K562 (cell line): Measurements from ENCODE around the gene ITGBL1. TPM values are rescaled to one million over a fixed set of nuclear protein-coding genes. Genes with fewer than 3 reads are reported as not detected.

ENCODE experiments used
- CEBPZ ChIP-seq: fragments of 150-350 bp; IDR thresholded peaks from 2 replicates; pipeline ENCODE4 v1.6.1; 2014; ENCODE audit warnings: low read depth, mild to moderate bottlenecking, low read length, borderline replicate concordance
- ESRRB ChIP-seq: fragments of 250-450 bp; sonication (Bioruptor Pico); IDR thresholded peaks from 2 replicates; pipeline ENCODE4 v1.5.0; 2020; ENCODE audit warnings: mild to moderate bottlenecking, moderate library complexity, borderline replicate concordance
- L3MBTL2 ChIP-seq: fragments of 450-650 bp; IDR thresholded peaks from 2 replicates; pipeline ENCODE4 v1.6.1; 2016; ENCODE audit warnings: mild to moderate bottlenecking, moderate library complexity
- RBM34 ChIP-seq: fragments of 200-400 bp; formaldehyde crosslinking; IDR thresholded peaks from 2 replicates; pipeline ENCODE4 v1.6.1; 2018; ENCODE audit warnings: low read length, borderline replicate concordance; ENCODE audit not compliant: insufficient read depth
- TCFL5 ChIP-seq: fragments of 250-450 bp; sonication (Bioruptor Pico); conservative IDR thresholded peaks from 2 replicates; pipeline ENCODE4 v1.6.1; 2021; ENCODE audit warnings: mild to moderate bottlenecking, moderate library complexity, matching md5 sums
- TEAD4 ChIP-seq, 2 experiments: sonication (generic) in 1 of 2; formaldehyde crosslinking in 1 of 2; IDR thresholded peaks; 2 replicates each; pipeline versions ENCODE4 v1.6.1 to v1.8.0; 2012 to 2022; ENCODE audit warnings: borderline replicate concordance in 1 of 2, inconsistent platforms in 1 of 2, low read length in 1 of 2, mild to moderate bottlenecking in 1 of 2, missing genetic modification reagents in 1 of 2
- ZBTB8A ChIP-seq: fragments of 450-650 bp; IDR thresholded peaks from 2 replicates; pipeline ENCODE4 v1.6.1; 2018; ENCODE audit warnings: mild to moderate bottlenecking, moderate library complexity; ENCODE audit not compliant: partially characterized antibody
- ZNF668 ChIP-seq: fragments of 250-450 bp; sonication (Bioruptor Pico); IDR thresholded peaks from 2 replicates; pipeline ENCODE4 v1.8.0; 2022; ENCODE audit warnings: mild to moderate bottlenecking, inconsistent platforms
- ZNF695 ChIP-seq: fragments of 450-650 bp; formaldehyde crosslinking; IDR thresholded peaks from 2 replicates; pipeline ENCODE4 v1.4.0; 2020; ENCODE audit warnings: mild to moderate bottlenecking, moderate library complexity
- ZNF699 ChIP-seq: fragments of 250-450 bp; sonication (Bioruptor Pico); IDR thresholded peaks from 2 replicates; pipeline ENCODE4 v1.8.0; 2021; ENCODE audit warnings: mild to moderate bottlenecking, moderate library complexity; ENCODE audit not compliant: insufficient replicate concordance
- ZNF75A ChIP-seq: fragments of 450-650 bp; formaldehyde crosslinking; IDR thresholded peaks from 2 replicates; pipeline ENCODE4 v1.4.0; 2020; ENCODE audit warnings: mild to moderate bottlenecking
- polyA plus RNA-seq, 8 experiments: library from polyadenylated mRNA; depleted of rRNA in 4 of 8; stranded (reverse) in 5 of 8; unstranded in 3 of 8; fragments of >200 nt; fragmentation: Nextera tagmentation in 2 of 8; fragmentation: Illumina TruSeq in 1 of 8; extraction: Ambion mirVana in 2 of 8; extraction: Trizol in 1 of 8; gene quantifications; 2 replicates each; pipeline versions ENCODE4 v1.2.1 to v1.2.3, GENCODE V29; 2011 to 2014; ENCODE audit warnings: inconsistent platforms in 1 of 8, missing spikeins in 1 of 8
- total RNA-seq, 7 experiments: library from RNA; depleted of rRNA in 6 of 7; stranded (reverse); fragments of >200 nt in 6 of 7; fragmentation: Illumina TruSeq in 2 of 7; extraction: Trizol in 2 of 7; gene quantifications; 2 replicates each; pipeline versions ENCODE4 v1.2.1 to v1.2.3, GENCODE V29; 2011 to 2021; ENCODE audit warnings: low replicate concordance in 1 of 7
- TF ChIP-seq, protein P1 (sequence below): sonication (generic); formaldehyde crosslinking; IDR thresholded peaks from 2 replicates; pipeline ENCODE4 v1.8.1; 2022; ENCODE audit warnings: missing genetic modification reagents
- TF ChIP-seq, protein P2 (sequence below): sonication (generic); formaldehyde crosslinking; IDR thresholded peaks from 2 replicates; pipeline ENCODE4 v1.8.0; 2022; ENCODE audit warnings: missing genetic modification reagents, mild to moderate bottlenecking, borderline replicate concordance
- TF ChIP-seq, protein P3 (sequence below): IDR thresholded peaks from 2 replicates; pipeline ENCODE4 v1.6.1; 2012; ENCODE audit warnings: low read depth, low read length, improper control_type of control experiment, borderline replicate concordance

Gene ITGBL1
- total and polyA plus RNA-seq, 9 of the 15 experiments (the other 6 are each of a cell fraction or from before 2014, with no cell fraction given) = 0.04 to 0.73 (median 0.32) TPM; not detected in 1

DNA sequence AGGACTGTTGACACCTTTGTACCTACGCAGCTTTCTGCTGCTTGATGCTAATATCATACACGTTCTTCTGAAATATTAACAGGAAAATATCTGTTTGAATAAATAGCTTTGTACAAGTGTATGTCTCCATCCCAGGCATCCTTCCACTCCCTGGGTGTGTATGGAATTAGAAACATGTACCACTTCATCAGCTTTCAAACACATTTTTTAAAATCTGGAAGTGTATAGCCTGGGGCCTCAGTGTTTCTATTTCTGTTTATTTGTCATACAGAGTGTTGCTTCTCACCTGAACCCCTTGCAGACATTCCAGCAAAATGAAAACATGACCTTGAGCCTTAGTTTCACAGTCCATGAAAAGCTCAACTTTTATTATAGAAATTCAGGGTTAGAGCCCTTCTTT is 168.6 kb downstream of the ITGBL1 start (continued):
- TF ChIP-seq, protein P1, sequence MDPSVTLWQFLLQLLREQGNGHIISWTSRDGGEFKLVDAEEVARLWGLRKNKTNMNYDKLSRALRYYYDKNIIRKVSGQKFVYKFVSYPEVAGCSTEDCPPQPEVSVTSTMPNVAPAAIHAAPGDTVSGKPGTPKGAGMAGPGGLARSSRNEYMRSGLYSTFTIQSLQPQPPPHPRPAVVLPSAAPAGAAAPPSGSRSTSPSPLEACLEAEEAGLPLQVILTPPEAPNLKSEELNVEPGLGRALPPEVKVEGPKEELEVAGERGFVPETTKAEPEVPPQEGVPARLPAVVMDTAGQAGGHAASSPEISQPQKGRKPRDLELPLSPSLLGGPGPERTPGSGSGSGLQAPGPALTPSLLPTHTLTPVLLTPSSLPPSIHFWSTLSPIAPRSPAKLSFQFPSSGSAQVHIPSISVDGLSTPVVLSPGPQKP (CRISPR knock-in tag) = no peak
- TF ChIP-seq ZNF699 (CRISPR knock-in tag) = no peak
- TF ChIP-seq TCFL5 (CRISPR knock-in tag) = no peak
- no peak for TF ChIP-seq CEBPZ
- no peak for TF ChIP-seq L3MBTL2
- TF ChIP-seq, protein P2, sequence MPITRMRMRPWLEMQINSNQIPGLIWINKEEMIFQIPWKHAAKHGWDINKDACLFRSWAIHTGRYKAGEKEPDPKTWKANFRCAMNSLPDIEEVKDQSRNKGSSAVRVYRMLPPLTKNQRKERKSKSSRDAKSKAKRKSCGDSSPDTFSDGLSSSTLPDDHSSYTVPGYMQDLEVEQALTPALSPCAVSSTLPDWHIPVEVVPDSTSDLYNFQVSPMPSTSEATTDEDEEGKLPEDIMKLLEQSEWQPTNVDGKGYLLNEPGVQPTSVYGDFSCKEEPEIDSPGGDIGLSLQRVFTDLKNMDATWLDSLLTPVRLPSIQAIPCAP (CRISPR knock-in tag) = no peak
- TF ChIP-seq TEAD4 (IDR thresholded peaks at IDR 0.05; ENCODE audit: low read length) = no peak
- TF ChIP-seq TEAD4 (CRISPR knock-in tag; IDR thresholded peaks at IDR 0.05; ENCODE audit: borderline replicate concordance) = no peak
- TF ChIP-seq, protein P3, sequence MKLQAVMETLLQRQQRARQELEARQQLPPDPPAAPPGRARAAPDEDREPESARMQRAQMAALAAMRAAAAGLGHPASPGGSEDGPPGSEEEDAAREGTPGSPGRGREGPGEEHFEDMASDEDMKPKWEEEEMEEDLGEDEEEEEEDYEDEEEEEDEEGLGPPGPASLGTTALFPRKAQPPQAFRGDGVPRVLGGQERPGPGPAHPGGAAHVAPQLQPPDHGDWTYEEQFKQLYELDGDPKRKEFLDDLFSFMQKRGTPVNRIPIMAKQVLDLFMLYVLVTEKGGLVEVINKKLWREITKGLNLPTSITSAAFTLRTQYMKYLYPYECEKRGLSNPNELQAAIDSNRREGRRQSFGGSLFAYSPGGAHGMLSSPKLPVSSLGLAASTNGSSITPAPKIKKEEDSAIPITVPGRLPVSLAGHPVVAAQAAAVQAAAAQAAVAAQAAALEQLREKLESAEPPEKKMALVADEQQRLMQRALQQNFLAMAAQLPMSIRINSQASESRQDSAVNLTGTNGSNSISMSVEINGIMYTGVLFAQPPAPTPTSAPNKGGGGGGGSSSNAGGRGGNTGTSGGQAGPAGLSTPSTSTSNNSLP = no peak
- TF ChIP-seq ZNF695 (CRISPR knock-in tag) = no peak
- TF ChIP-seq ESRRB = no peak
- TF ChIP-seq ZBTB8A = no peak
- no peak for TF ChIP-seq RBM34
- TF ChIP-seq ZNF668 (CRISPR knock-in tag) = no peak
- TF ChIP-seq ZNF75A (CRISPR knock-in tag) = no peak
- TF ChIP-seq, all 486 proteins: peak for 0
